ENCODE measurements around the gene STRADA.

Gene STRADA

DNA sequence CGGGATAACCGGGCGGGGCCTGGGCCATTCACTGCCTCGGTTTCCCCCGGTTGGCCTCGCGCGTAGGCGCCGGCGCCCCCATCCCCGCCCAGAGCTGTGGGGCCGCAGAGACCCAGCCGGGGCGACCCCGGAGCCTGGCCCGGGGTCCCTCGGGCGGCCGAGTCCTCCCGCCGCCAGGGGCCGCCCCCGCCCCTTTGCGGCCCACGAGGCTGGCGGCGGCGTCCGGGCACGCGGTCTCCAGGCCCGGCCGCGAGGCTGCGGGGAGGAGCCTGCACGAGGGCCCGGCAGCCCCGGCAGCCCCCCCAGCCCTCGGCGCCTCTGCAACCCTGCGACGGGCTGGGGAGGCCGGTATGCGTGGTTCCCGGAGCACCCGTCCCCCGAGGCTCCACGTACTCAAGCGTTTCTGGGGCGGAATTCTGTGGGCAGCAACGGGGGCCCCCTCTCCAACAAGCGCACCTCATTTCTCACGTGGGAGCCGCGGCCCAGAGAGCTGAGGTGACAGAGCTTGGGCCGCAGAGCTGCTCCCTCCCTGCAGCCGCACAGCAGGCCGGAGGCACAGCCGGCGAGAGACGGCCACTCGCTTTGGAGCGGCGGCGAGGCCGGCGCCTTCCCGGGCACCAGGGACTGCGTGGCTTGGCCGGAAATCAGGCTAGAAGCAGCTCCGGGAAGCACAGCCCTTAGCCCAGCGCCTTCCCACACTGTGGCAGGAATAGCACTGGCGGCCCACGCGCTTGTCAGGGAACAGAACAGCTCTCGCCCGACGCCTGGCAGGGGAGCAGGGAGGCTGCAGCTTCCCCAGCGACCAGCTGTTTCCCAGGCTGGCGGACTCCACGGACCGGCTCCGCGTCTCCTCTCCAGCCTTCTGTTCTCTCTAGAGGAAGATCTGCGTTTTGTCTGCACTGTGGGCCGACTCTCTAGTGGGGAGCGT lies 40.8 kb downstream of the STRADA start:
- peak; percentile 30 for DNase-seq

DNA sequence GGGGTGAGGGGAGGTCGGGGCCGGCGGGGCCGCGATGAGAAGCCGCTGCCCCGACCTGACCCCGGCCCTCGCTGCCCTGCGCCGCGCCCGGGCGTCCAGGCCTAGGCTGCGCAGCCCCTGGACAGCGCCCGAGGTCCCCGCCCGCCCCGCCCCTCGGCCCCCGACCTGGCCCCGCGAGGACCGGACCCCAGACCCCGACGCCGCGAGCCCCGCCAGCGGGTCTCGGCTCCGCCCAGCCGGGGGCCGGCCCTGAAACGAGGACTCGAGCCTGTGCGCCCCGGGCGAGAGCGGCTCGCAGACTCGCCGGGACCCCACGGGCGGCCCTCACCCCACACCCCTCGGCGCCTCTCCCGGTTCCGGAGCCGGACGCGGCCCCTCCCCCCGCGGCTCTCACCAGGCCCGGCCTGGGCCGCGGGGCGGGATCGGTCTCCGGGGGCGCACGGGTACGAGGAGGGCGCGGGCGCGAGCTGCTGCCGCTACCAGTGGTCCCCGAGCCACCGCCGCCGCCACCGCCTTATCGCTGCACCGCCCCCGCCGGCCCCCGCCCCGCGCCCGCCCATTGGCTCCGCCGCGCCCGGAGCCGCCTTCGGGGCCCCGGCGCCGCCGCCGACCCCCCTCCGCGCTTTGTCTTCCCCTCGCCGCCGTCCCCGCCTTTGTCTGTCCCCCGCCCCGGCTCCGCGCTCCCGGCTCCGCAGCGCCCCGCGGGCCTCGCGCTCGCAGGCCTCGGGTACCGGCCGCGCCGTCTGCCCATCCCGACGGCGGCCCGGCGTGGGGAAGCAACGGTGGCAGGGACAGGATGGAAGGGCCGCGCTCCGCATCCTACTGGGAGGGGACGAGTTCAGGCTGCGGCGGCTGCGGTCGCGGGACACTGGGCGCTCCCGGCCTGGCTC lies 41.7 kb downstream of the STRADA start, which contains the start of gene LIMD2:
TSS of gene LIMD2 (minus strand) at position 488 of the 890 bp plus-strand sequence. CDS start 827 bp downstream, outside the sequence.
- DNase-seq = peak; percentile 84

DNA sequence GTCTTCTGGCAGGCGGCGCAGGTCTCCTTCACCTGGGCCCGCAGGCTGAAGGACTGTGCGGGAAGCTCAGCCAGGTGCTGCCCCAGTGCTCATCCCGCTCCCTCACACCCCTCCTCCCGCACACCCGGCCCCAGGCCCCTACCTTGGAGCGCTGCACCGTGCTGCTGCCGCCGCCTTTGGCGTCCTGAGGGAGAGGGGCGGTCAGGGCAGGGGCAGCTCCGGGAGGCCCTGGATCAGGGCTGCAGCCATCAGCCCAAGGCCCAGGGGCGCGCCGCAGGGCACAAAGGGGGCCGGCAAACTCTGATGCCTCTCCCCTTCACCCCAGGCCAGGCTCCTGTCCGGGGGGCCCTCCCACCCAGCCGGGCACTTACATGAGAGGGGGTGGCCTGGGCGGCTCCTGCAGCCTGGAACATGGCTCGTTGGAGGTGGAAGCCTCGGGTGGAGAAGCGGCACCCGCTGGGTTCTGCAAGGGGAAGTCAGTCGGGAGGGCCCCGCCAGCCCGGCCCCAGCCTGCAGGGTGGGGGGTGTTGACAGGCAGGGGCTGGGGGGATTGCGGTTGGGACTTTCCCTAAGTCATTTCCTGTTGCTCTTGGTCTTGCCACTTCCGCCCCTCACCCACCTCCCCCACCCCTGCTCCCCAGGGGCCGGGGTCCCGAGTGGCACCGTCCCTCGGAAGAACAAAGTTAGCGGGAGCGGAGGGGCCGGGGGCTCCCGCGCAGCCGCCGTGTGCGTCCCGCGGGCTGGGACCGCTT lies 42.5 kb downstream of the STRADA start:
- DNase-seq = peak; percentile 62

GRCh38 chr17:63698381-63698885 lies 43.2 kb downstream of the STRADA start:
- no peak for DNase-seq

DNA sequence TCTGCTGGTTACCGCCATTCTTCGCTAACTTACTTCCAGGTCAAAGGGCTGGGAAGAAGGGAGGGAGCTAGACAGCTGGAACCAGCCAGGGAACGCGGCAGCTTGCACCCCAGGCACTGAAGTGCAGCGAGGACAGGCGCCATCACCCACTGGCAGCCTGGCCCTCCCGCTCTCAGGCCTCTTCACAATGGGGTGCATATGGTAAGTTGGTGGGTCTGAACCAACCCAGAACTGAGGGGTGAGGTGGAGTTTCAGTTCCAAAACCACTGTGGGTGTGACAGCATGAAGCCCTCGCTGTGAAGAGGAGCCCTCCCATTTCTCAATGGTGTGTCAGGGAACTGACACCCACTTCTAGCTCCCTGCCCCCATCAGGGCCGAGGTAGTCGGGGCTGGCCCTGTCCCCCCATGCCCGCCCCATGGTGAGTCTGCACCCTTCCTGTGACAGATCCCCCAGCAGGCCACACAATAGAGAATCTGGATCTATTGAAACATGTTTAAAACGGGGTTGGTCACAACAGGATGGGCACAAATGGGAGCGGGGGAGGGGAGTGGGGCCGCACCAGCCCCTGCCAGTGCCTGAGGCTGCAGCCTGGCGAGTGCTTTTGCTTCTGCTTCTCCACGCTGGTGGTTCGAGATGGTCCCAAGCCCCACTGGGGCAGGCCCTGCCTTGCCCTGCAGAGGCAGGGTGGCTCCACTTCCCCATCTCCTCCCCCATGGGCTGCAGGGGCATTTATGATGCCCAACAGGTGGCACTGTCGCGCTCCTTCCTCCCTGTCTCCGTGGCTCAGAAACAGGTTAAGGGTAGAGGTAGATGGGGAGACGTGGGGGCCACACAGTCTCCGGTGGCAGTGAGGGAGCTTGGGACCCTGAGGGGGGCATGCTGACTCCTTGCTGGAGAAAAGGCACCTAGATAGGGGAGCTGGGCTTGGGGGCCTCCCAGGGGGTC lies 44.0 kb downstream of the STRADA start:
- DNase-seq = peak; percentile 54

DNA sequence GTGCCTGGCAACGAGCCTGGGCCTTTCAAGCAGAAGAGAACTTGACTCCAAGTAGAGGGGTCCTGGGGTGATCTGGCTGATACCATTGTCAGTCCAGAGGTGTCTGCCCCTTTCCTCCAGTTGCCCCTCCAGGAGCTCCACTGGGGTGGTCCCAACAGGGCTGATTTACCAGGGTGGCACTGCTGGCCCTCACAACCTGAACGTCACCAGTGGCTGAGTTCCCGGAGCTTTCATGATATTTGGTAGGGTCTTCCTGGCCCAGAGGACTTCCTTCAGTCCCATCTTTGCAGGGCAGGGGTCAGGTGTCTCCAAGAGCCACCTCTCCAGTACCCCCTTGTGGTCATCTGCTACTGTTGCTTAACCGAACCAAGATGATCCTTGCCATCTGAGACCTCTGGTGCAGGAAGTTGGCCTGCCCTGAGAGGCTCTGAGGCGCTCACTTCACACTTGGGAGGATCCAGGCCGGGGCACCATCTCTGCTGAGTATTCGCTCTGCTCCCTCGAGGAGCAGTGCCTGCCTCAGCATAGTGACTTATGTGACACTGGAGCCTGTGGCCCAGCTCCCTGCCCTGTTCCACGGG lies 45.1 kb downstream of the STRADA start:
- peak; percentile 11 for DNase-seq

DNA sequence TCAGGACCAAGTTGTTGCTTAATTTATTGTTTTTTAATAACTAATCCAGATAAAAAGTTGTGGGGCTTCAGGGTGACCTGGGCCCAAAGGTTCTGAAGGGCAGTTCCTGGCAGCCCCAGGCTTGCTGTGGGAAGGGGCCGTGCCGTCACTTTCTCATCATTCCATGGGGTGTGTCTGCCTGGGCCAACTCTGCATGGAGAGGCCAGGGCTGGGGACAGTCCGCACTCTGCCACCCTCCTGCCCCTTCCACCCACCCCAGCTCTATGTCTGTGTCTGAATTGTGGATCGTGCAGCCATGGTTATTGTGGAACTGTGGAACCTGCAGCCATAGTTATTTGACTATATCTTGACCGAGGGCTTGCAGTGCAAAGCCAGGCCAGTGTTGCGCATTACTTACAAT lies 45.7 kb downstream of the STRADA start:
- DNase-seq = no peak

GRCh38 chr17:63694950-63695773 lies 46.4 kb downstream of the STRADA start:
- no peak for DNase-seq

GRCh38 chr17:63694229-63694949 lies 47.2 kb downstream of the STRADA start:
- DNase-seq = no peak

DNA sequence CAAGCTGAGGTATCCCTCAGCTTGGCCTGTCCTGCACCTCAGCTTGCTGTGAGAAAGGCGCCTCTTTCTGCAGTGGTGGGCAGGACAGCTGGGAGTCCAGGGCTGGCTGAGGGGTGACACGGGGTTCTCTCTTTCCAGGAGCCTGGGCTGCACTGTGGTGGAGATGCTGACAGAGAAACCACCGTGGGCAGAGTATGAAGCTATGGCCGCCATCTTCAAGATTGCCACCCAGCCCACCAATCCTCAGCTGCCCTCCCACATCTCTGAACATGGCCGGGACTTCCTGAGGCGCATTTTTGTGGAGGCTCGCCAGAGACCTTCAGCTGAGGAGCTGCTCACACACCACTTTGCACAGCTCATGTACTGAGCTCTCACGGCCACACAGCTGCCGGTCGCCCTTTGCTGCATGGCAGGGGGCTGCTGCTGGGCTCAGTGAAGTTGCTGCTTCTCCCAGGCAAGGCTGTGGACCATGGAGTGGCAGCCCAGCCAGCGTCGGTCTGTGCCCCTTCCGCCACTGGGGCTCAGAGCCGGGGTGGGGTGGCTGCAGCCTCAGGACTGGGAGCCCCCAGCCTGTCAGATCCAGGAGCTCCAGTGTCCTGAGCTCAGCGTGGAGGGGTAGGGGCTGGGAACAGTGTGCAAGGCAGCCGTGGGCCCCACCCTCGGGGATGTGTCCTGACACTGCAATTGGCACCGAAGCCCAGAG lies 48.0 kb downstream of the STRADA start:
- DNase-seq = no peak

- no peak for DNase-seq
These were observed 49.3 kb downstream of the STRADA start for GRCh38 chr17:63692195-63692816.

DNA sequence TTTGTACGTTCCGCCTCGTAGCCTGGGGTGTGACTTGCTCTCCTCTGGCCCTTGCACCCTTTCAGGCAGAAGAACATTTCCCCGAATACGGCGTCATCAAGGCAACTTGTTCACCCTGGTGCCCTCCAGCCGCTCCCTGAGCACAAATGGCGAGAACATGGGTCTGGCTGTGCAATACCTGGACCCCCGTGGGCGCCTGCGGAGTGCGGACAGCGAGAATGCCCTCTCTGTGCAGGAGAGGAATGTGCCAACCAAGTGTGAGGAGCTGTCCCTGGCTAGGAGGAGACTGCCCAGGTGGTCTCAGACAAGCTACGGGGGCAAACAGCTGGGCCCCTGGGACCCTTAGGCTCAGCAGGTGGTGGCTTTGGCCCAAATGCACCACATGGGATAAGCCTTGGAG lies 52.1 kb downstream of the STRADA start:
- no peak for DNase-seq

DNA sequence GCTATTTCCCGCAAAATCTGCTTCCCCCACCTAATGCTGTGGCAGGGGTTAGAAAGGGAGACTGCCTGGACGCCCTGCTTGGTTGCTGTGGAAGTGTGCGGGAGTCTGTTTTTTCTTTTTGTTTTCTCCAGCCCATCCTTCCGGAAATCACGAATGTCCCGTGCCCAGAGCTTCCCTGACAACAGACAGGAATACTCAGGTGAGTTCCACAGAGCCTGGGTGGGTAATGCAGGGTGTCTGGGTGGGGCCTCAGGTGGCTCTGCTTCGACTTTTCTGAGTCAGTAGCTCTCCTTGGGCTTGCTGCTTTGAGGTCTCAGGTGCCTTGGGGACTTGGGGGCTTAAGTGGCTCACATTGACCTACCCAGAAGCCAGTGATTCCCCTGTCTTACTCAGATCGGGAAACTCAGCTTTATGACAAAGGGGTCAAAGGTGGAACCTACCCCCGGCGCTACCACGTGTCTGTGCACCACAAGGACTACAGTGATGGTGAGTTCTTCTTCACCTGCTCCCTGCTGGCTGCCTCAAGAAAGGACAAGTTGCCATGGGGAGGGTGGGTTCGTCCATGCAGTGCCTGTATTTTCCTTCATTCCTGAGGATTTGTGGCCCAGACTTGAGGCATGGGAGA lies 53.1 kb downstream of the STRADA start:
- DNase-seq = no peak

GRCh38 chr17:63686138-63686685 lies 55.4 kb downstream of the STRADA start:
- DNase-seq = no peak

DNA sequence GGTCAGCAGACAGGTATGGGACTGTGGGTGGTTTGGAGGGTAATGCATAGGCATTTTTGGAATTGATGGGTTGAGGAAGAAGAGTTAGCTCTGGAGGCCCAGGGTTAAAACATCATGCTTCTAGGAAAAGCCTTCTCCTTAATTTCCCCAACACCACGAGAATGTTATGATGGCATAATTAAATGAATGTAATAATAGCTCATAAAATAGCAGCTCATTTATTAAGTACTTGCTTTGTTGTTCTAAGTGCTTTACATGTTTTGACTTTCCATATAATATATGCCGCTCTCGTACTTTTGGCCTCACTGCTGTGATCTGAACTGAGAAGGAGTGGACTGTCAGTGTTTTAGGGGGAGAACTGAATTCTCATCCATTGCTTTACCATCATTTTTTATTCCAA lies 56.0 kb downstream of the STRADA start:
- no peak for DNase-seq

DNA sequence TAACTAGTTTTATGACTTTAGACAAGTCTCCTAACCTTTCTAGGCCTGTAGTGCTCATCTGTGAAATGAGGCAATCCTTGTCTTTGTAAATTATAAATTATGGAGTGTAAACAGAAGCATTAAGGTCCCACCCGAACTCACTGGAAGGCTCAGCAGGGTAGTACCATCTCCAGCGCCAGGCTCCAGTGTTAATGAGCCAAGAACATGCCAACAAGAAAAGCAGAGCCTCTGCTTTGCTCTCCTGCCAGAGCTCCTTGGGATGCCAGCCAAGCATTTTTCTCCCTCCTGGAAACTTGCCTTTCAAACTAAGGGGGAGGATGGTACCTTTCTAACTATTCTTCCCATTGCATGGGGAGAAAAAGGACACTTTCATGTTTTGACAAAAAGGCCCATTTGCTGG lies 56.6 kb downstream of the STRADA start:
- no peak for DNase-seq

- DNase-seq = no peak
These were observed 58.6 kb downstream of the STRADA start for GRCh38 chr17:63682981-63683380.
